Stimulated activated CD4-positive, alpha-beta T cell treated with anti-CD3 and anti-CD28 coated beads, Interleukin-4, amount 100 ng/mL, for 48 hours (primary cell): ENCODE measurements around the gene FRMD4B.

Experiments
- DNase-seq, 2 donors: peaks; one replicate each; pipeline ENCODE4 v3.0.0-alpha.2; 2020; ENCODE audit warnings: low read depth in 2 of 2

The FRMD4B gene

GRCh38 chr3:69405067-69405466 lies 19.2 kb upstream of the FRMD4B start:
- no peak for DNase-seq

DNA sequence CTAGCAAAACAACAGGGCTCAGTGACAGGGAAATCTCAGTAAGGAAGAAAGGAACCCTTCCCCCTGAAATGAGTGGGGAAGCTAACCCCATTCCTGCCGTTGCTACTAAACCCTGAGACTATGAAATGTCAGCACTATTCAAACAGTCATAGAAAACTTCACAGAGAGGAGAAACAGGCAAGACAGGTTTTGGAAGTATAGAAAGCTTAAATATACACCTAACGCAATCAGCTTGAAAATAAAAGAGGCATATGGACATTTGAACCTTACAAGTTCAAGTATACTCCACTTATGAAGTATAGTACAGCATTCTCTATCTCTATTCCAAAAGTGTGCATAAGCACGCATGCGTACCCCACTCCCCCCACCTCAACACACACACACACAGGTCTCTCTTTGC lies 17.6 kb upstream of the FRMD4B start:
- DNase-seq = no peak

DNA sequence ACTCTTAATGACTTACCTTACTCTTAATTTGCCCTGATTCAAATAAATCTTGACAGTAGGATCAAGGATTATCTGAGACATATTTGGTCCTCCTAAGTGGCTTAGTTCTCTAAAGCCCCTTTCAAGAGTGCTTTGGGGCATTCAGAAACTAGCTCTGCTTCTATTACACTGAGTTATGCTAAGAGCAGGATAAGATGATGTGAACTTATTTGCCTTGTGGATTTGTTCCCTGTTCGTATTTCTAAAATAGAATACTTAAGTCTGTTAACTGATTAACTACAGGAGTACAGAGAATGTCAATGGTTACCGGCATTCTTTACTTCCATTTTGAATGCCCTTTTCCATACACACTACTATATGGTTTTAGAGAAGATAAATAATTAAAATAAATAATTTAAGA lies 14.8 kb upstream of the FRMD4B start:
- DNase-seq = no peak

DNA sequence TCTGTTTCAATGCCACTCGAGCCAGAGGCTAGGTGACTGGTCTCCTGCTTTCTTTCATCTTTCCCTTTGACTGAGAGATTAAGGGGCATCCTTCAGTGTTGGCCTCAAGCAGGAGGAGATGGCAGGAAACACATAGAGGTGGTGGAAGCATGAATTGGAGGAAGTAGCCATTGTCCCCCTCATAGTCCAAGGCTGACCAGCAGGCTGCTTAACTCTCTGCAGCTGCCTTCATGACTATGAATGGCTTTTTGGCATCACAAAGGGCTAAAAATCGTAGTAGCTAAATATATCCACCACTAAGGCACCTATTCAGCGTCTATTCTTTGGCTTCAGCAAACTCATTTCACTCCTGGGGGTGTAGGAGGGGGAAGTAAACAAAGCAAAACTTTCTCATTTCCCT lies 7.0 kb upstream of the FRMD4B start:
- no peak for DNase-seq

DNA sequence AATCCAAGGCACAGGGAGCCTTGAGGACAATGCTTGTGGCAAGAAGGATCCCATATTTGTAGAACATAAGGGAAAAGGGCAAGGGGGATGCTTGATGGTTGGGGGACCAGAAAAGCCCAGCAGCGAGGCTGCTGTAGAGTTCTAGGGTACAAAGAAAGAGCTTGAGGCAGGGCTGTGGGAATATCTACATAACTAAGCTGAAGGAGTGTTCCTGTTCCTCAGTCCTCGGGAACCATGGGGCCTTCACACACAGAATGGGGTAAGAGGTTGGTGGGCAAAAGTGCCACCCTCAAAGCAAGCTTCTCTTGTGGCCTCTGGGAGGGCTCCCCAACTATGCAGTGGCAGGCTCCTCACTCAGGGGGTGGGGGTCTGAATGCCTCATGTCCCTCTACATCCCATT lies 6.5 kb upstream of the FRMD4B start:
- DNase-seq = no peak

DNA sequence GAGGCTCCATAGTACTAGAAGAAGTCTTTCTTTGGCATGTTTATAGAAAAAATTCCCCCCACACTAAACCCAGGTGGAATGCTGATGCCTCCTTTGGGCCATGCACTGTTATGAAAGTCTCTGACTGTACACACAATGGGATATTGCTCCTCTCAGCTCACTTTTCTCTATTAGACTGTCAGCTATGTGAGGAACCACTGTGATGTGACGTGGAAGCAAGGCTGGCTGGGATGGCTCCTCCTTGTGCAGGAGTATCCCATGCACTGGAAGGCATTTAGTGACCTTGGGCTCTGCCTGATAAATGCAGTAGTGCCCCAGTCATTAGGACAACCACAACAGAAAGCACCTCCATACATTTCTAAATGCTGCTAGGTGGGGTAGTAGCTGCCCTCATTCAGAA lies 5.7 kb upstream of the FRMD4B start:
- no peak for DNase-seq

DNA sequence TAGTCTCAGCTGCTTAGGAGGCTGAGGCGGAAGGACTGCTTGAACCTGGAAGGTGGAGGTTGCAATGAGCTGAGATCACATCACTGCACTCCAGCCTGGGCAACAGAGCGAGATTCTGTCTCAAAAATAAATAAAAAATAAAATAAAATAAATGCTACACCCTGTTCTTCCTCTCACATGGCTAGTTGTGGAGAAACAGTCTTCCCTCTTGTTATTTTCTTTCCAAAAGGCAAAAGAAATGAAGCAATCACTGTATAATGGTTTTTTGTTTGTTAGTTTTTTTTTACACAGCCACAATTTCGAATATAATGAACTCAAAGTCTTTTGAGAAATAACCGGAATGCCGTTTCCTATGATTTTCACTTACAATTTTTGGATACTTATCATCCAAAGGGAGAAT lies 4.9 kb upstream of the FRMD4B start:
- no peak for DNase-seq

- DNase-seq = no peak
Measured at GRCh38 chr3:69389520-69390248, 3.8 kb upstream of the FRMD4B start.

- no peak for DNase-seq
Measured at GRCh38 chr3:69388241-69388640, 2.4 kb upstream of the FRMD4B start.

- no peak for DNase-seq
Measured at GRCh38 chr3:69386556-69387385, 883 bp upstream of the FRMD4B start.

DNA sequence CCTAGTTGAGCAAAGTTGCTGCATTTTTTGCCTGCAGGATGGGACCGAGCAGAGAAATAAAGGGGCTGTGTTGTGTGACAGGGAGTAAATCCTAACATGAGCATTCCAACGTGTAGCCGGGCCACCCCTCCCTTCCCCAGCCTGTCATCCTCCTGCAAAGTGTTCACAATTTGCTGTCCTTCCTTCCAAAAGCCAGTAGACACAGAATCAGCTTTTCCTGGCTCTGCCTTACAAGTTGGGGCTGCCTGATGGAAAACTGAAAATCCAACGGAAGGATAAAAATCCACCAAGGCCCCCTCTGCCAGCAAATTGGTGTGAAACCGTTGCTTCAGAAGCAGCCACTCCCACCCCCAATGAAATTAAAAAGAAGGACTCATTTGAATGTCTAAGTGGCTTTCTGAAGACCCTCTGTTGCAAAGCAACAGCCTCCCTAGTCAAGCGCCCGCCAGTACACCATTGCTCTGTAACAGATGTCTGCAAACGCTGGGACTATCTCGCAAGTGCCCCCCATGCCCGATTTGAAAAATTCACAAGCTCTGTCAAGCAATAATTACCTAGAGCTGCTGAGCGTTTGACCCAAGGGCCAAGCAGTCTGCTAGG lies 665 bp downstream of the FRMD4B start:
- no peak for DNase-seq

GRCh38 chr3:69384326-69384725 lies 1.6 kb downstream of the FRMD4B start:
- no peak for DNase-seq

GRCh38 chr3:69379661-69380060 lies 6.2 kb downstream of the FRMD4B start:
- no peak for DNase-seq

GRCh38 chr3:69378112-69378802 lies 7.6 kb downstream of the FRMD4B start:
- no peak for DNase-seq

- DNase-seq = no peak
Measured at GRCh38 chr3:69377262-69377661, 8.6 kb downstream of the FRMD4B start.

GRCh38 chr3:69376731-69377130 lies 9.2 kb downstream of the FRMD4B start:
- no peak for DNase-seq

GRCh38 chr3:69371816-69372215 lies 14.1 kb downstream of the FRMD4B start:
- DNase-seq = no peak

DNA sequence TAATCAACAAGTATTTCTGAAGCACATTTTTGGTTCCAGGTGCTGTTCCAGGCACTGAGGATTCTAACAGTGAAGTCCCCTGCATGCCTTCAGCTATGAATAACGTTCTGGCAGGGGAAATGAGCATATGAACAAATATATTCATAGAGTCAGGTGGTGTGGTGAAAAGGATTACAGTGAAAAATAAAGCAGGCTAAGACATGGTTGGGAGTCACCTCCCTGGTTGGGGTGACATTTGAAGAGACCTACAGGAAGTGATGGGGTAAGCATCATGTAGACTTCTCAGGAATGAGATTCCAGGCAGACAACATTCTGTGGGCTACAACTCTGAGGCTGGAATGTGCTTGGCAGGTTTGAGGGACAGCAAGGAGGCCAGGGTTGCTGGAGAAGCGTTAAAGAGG lies 15.0 kb downstream of the FRMD4B start:
- DNase-seq = no peak

- DNase-seq = no peak
Measured at GRCh38 chr3:69370156-69370883, 15.6 kb downstream of the FRMD4B start.

DNA sequence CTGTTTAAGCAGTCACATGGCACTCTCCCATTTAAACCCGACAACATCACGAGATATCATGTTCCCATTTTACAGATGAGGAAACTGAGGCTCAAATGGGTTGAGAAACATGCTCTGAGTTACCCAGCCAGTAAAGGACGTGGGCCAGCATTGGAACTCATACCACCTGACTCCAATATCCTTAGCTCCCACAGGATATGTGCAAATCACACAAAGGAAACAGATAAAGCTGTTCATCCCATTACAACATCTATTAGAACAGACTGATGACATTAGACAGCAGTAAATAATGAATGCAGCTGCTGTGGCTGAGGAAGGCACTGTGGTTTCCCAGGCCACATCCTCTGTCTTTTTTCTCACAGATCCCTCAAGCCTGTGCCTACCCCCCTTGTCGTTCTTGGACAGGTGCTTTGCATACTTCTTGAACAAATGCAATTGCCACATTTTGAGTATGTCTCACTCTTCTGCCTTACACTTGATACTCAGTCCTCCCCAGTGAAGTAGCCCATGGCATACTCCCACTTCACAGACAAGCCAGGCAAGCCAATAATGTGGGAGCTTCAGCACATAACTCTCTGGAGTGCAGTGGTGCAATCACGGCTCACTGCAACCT lies 17.7 kb downstream of the FRMD4B start:
- no peak for DNase-seq

DNA sequence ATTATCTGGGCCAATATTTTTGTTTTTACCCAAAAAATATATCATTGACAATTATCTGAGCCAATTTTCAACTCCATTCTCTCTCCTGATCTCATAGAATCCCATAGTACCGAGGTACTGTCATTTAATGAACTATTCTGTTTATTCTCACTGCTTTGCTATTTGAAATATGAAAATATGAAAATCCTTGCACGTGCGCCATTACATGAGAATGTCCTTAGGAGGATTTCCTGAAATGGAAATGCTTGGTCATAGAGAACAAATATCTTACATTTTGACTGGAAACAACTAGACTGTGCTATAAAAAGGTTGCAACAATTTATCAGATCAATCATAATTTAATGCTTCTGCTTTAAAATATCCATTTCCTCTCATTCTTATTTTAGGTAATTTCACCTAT lies 18.3 kb downstream of the FRMD4B start:
- DNase-seq = no peak
